HG03460 (cell line): ENCODE measurements around the gene ZBTB32.
"Not testable (repeated sequence)": the region's sequence is repeated elsewhere in the genome, so short reads cannot be mapped to it uniquely, and the experiment has no call there.

ENCODE experiments used
- ATAC-seq: cut with Tn5 transposase; IDR thresholded peaks from one replicate; pipeline ENCODE4 v1.9.1; 2021; ENCODE audit not compliant: unreplicated experiment

ZBTB32 gene

GRCh38 chr19:35720163-35720524 is 15.8 kb downstream of the ZBTB32 start:
- ATAC-seq, result no peak

GRCh38 chr19:35720648-35721047 is 16.3 kb downstream of the ZBTB32 start:
- ATAC-seq, result no peak

- no peak for ATAC-seq
Measured at GRCh38 chr19:35721374-35721773, 17.0 kb downstream of the ZBTB32 start.

GRCh38 chr19:35722461-35722860 is 18.1 kb downstream of the ZBTB32 start:
- no peak for ATAC-seq

GRCh38 chr19:35722897-35723296 is 18.5 kb downstream of the ZBTB32 start:
- ATAC-seq, result no peak

GRCh38 chr19:35723671-35724070 is 19.3 kb downstream of the ZBTB32 start:
- ATAC-seq, result no peak

- ATAC-seq, result not testable (repeated sequence)
Measured at GRCh38 chr19:35724132-35724531, 19.8 kb downstream of the ZBTB32 start.

- ATAC-seq, result no peak
Measured at GRCh38 chr19:35724560-35724959, 20.2 kb downstream of the ZBTB32 start.

- ATAC-seq, result no peak
Measured at GRCh38 chr19:35725216-35725861, 21.0 kb downstream of the ZBTB32 start.

- no peak for ATAC-seq
Measured at GRCh38 chr19:35727053-35727955, 22.9 kb downstream of the ZBTB32 start.

GRCh38 chr19:35727956-35728706 is 23.8 kb downstream of the ZBTB32 start:
- no peak for ATAC-seq

GRCh38 chr19:35729021-35729420 is 24.7 kb downstream of the ZBTB32 start:
- ATAC-seq, result no peak

GRCh38 chr19:35729763-35730162 is 25.4 kb downstream of the ZBTB32 start:
- no peak for ATAC-seq

GRCh38 chr19:35730326-35730725 is 26.0 kb downstream of the ZBTB32 start:
- no peak for ATAC-seq

GRCh38 chr19:35731353-35731752 is 27.0 kb downstream of the ZBTB32 start:
- no peak for ATAC-seq

GRCh38 chr19:35731779-35732405 is 27.5 kb downstream of the ZBTB32 start:
- no peak for ATAC-seq

- no peak for ATAC-seq
Measured at GRCh38 chr19:35732540-35733179, 28.3 kb downstream of the ZBTB32 start.

- ATAC-seq, result no peak
Measured at GRCh38 chr19:35733180-35734125, 29.1 kb downstream of the ZBTB32 start.

- ATAC-seq, result no peak
Measured at GRCh38 chr19:35734273-35734672, 29.9 kb downstream of the ZBTB32 start.

GRCh38 chr19:35734889-35735288 is 30.5 kb downstream of the ZBTB32 start:
- ATAC-seq, result no peak
